ENCODE data around the gene RAET1G.
"Not testable (repeated sequence)": the region's sequence is repeated elsewhere in the genome, so short reads cannot be mapped to it uniquely, and the experiment has no call there.

The RAET1G gene

GRCh38 chr6:149918151-149918905 lies 4.6 kb downstream of the RAET1G start:
- TF ChIP-seq CTCF (IDR thresholded peaks at IDR 0.05; ENCODE audit: control insufficient read depth, insufficient read depth, low read depth, low read length, missing control alignments): no peak
- DNase-seq (ENCODE audit: low read depth): no peak
- no peak overlapping the region for H3K4me3 ChIP-seq (ENCODE audit: control insufficient read depth, low read depth, low read length)

- no peak for TF ChIP-seq CTCF (IDR thresholded peaks at IDR 0.05; ENCODE audit: control insufficient read depth, insufficient read depth, low read depth, low read length, missing control alignments)
- no peak overlapping the region for H3K4me3 ChIP-seq (ENCODE audit: control insufficient read depth, low read depth, low read length)
- no peak for DNase-seq (ENCODE audit: low read depth)
Measured at GRCh38 chr6:149917679-149918078, 5.2 kb downstream of the RAET1G start.

- TF ChIP-seq CTCF (IDR thresholded peaks at IDR 0.05; ENCODE audit: control insufficient read depth, insufficient read depth, low read depth, low read length, missing control alignments): no peak
- no peak overlapping the region for H3K4me3 ChIP-seq (ENCODE audit: control insufficient read depth, low read depth, low read length)
- no peak for DNase-seq (ENCODE audit: low read depth)
Measured at GRCh38 chr6:149915970-149916865, 6.7 kb downstream of the RAET1G start.

GRCh38 chr6:149913540-149914240 lies 9.2 kb downstream of the RAET1G start:
- no peak overlapping the region for H3K4me3 ChIP-seq (ENCODE audit: control insufficient read depth, low read depth, low read length)
- TF ChIP-seq CTCF (IDR thresholded peaks at IDR 0.05; ENCODE audit: control insufficient read depth, insufficient read depth, low read depth, low read length, missing control alignments): no peak
- no peak for DNase-seq (ENCODE audit: low read depth)

- H3K4me3 ChIP-seq (ENCODE audit: control insufficient read depth, low read depth, low read length): no peak overlapping the region
- no peak for TF ChIP-seq CTCF (IDR thresholded peaks at IDR 0.05; ENCODE audit: control insufficient read depth, insufficient read depth, low read depth, low read length, missing control alignments)
- no peak for DNase-seq (ENCODE audit: low read depth)
Measured at GRCh38 chr6:149913085-149913484, 9.8 kb downstream of the RAET1G start.

- not testable (repeated sequence) for DNase-seq (ENCODE audit: low read depth); H3K4me3 ChIP-seq (ENCODE audit: control insufficient read depth, low read depth, low read length)
Measured at GRCh38 chr6:149912680-149913079, 10.2 kb downstream of the RAET1G start.

All from AG09309 (cell line).